GM04504 (cell line): ENCODE measurements around the gene PAN2.
"Not testable (repeated sequence)": the region's sequence is repeated elsewhere in the genome, so short reads cannot be mapped to it uniquely, and the experiment has no call there.

Experiments
- DNase-seq: peaks from one replicate; pipeline ENCODE4 v3.0.0-alpha.2; 2012; ENCODE audit warnings: low read depth

PAN2 gene, protein sequence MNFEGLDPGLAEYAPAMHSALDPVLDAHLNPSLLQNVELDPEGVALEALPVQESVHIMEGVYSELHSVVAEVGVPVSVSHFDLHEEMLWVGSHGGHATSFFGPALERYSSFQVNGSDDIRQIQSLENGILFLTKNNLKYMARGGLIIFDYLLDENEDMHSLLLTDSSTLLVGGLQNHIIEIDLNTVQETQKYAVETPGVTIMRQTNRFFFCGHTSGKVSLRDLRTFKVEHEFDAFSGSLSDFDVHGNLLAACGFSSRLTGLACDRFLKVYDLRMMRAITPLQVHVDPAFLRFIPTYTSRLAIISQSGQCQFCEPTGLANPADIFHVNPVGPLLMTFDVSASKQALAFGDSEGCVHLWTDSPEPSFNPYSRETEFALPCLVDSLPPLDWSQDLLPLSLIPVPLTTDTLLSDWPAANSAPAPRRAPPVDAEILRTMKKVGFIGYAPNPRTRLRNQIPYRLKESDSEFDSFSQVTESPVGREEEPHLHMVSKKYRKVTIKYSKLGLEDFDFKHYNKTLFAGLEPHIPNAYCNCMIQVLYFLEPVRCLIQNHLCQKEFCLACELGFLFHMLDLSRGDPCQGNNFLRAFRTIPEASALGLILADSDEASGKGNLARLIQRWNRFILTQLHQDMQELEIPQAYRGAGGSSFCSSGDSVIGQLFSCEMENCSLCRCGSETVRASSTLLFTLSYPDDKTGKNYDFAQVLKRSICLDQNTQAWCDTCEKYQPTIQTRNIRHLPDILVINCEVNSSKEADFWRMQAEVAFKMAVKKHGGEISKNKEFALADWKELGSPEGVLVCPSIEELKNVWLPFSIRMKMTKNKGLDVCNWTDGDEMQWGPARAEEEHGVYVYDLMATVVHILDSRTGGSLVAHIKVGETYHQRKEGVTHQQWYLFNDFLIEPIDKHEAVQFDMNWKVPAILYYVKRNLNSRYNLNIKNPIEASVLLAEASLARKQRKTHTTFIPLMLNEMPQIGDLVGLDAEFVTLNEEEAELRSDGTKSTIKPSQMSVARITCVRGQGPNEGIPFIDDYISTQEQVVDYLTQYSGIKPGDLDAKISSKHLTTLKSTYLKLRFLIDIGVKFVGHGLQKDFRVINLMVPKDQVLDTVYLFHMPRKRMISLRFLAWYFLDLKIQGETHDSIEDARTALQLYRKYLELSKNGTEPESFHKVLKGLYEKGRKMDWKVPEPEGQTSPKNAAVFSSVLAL

DNA sequence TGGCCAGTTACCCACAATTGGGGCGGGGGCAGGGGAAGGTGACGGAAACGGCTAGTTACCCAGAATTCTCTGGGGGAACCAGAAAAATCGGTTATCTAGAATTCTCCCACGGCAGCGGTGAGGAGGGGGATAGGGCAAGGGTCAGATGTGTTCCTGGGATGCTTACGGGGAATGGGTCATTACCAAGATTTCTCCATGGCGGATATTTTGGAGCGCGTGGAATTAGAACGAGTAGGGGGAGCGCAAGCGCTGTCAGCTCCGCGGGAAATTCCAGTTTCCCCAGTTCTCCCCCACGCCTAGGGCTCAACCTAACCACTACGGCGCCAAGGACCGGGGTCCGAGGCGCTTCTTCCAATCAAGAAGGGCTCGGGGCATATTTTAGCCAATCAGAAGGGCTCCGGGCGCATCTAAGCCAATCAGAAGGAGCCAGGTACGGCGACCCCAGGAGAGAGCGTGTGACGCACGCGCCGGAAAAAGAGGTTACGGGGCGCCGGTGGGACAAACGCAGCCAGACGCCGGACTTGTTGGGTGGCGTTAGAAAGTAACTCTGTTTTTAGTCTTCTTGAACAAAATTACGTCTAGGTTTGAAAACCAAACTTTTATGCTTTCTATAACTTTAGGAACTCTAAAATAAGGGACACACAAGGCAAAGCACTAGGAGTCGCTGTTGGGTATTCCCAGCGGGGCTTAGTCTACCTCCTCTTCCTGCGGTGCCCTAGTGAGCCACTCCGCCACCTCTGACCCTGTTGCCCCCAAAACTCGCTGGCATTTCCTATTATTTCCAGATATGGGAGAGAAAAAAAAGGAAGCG is at the start of gene PAN2:
Gene PAN2, minus strand, starts transcription at position 322 of the 811 bp plus-strand sequence. CDS start 906 bp downstream, outside the sequence.
- peak; percentile 93 for DNase-seq

DNA sequence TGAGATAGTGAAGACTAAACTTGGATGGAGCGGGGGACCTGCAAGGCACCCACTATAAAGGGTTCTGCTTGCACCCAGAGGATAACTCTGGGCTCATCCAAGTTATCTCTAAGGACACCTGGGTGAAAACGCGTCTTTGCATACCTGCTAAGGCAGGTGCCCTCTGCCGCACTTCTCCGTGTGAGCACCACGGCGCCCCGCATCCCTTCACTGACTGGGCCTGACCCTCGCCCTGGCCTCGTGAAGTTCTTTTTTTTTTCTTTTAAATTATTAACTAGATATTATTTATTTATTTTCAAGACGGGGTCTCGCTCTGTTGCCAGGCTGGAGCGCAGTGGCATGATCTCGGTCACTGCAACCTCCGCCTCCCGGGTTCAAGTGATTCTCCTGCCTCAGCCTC is 48.8 kb upstream of the PAN2 start:
- DNase-seq: no peak

DNA sequence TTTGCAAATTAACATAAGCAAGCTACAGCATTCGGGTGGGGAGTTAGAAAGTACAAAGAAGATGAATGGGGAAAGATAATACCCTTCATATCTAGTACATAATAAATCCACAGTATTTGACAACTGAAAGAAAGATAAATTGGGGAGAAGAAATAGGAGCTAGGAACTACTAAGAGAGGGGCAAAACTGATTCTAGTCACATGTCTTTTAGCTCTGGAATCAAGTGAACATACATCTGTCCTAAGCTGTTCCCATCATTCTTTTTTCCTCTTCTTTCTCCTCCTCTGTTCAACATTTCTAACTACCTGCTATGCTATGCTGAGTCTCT is 44.2 kb upstream of the PAN2 start:
- DNase-seq: no peak

DNA sequence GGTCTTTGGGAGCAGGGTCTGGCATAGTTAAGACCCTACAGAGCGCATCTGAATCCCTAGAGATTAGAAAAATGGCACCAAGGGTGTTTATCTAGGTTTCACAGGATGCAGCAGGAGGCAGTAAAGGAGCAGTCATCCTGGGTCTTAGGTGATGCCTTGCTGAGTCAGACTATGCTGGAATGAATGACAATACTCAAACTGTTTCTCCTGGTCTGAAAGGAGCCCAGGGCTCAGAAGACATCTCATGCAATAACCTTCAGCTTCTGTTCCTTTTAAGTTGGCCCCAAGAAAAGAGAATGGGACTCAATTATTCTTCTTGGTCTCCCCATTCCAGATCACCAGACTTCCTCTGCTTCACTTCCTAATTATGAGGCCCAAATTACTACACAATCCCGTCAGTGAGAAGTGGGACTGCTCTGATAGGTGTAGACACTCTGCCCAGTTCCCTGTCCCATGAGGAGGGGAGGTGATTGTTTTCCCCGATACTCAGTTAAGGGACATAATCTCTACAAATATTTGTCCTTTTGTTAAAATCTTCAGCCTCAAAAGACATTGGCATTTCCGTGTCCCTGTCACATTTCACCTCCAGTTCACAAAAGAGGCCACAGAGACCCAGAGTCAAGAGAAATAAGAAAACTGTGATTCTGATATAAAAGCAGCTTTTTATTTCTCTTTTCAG is 43.6 kb upstream of the PAN2 start:
- no peak for DNase-seq

DNA sequence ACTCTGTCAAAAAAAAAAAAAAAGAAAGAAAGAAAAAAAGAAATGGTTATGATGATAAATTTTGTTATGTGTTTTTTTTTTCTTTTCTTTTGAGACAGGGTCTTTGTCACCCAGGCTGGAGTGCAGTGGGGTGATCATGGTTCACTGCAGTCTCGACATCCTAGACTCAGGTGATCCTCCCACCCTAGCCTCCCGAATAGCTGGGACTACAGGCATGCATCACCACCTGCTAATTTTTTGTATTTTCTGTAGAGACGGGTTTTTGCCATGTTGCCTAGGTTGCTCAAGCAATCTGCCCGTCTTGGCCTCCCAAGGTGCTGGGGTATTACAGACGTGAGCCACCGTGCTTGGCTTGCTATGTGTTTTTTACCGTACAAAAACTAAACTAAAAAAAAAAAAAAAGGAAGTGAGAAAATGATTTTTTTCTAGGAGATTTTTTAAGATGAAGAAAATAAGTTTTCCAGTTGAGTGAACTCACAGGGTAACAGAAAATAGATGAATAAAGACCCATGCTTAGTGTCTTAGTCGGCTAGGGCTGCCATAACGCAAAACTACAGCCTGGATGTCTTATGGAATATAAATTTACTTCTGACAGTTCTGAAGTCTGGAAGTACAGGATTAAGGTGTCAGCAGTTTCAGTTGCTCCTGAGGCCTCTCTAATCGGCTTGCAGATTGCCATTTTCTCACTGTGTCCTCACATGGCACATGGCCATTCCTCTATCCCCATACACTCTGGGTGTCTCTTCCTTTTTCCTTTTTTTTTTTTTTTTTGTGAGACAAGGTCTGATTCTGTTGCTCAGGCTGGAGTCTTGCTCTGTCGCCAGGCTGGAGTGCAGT is 42.0 kb upstream of the PAN2 start:
- no peak for DNase-seq

DNA sequence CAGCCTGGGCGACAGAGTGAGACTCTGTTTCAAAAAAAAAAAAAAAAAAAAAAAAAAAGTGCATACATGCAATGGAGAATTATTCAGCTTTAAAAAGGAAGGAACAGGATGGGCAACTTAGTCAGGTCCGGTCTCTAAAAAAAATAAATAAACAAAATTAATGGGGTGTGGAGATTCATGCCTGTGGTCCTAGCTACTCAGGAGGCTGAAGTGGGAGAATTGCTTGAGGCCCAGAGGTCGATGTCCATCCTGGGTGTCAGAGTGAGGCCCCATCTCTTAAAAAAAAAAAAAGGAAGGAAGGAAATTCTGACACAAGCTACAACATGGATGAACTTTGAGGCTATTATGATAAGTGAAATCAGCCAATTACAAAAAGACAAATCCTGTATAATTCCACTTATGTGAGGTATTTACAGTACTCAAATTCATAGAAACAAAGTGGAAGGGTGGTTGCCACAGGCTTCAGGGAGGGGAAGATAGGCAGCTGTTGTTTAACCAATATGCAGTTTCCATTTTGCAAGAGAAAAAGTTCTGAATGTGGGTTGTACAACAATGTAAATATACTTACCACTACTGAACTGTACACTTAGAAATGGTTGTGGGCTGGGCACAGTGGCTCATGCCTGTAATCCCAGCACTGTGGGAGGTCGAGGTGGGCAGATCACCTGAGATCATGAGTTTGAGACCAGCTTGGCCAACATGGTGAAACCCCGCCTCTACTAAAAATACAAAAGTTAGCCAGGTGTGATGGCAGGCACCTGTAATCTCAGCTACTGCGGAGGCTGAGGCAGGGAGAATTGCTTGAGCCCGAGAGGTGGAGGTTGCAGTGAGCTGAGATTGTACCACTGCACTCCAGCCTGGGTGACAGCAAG is 41.2 kb upstream of the PAN2 start:
- DNase-seq: no peak

DNA sequence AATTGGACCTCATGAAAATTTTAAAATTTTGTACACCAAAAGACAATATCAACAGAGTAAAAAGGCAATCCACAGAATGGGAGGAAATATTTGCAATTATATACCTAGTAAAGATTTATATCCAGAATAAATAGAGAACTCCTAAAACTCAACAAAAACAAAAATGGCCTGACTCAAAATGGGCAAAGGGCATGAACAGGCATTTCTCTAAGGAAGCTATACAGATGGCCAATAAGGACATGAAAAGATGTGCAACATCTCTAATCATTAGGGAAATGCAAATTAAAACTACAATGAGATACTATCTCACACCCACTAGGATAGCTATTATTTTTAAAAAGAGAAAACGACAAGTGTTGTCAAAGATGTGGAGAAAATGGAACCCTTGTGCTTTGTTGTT is 39.7 kb upstream of the PAN2 start:
- DNase-seq: no peak

DNA sequence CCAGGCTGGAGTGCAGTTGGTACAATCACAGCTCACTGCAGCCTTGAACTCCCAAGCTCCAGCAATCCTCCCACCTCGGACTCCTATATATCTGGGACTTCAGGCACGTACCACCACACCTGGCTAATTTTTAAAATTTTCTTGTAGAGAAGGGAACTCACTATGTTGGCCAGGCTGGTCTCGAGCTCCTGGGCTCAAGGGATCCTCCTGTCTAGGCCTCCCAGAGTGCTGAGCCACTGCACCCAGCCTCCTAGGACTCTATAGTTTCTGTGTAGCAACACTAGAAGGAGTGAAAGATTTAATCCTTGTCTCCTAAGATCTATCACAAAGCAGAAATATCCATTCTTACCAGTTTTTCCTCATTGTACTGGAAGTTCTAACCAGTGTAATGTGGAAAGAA is 33.1 kb upstream of the PAN2 start:
- no peak for DNase-seq

DNA sequence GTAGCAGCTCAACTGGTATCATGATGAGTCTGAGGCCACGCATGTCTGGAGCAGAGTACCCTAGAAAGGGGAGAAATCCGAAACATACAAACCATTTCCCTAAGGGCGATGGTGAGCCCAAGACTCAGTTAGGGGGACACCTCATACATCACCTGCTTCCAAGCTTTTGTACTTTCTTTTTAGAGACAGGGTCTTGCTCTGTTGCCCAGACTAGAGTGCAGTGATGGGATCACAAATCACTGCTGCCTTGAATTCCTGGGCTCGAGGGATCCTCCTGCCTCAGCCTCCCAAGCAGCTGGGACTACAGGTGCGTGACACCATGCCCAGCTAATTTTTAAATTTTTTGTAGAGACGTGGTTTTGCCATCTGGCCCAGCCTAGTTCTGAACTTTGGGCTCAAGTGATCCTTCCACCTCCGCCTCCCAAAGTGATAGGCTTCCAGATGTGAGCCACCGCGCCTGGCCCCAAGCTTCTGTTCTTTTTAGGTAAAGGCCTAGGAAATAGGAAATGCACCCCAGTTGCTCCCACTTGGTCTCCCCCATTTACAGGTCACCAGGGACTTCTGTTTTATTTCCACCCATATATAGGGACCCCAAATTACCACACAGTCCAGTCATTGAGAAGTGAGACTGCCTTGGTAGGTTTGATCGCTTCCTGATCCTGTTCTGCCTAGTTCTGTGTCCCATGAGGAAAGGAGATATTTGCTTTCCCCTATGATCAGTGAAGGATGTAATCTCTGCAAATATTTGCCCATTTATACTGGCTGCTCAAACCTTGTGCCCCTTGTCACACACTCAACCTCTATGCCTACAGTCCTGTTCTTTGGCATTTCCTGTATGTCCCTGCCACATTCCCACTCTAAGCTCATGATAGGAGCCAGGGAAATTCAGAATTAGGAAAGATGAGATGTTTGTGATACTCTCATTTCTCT is 28.6 kb upstream of the PAN2 start, which contains the start of gene APOF:
Gene APOF, minus strand, starts transcription at position 728 of the 930 bp plus-strand sequence. Its CDS starts 112 bp downstream, at position 616.
- no peak for DNase-seq

DNA sequence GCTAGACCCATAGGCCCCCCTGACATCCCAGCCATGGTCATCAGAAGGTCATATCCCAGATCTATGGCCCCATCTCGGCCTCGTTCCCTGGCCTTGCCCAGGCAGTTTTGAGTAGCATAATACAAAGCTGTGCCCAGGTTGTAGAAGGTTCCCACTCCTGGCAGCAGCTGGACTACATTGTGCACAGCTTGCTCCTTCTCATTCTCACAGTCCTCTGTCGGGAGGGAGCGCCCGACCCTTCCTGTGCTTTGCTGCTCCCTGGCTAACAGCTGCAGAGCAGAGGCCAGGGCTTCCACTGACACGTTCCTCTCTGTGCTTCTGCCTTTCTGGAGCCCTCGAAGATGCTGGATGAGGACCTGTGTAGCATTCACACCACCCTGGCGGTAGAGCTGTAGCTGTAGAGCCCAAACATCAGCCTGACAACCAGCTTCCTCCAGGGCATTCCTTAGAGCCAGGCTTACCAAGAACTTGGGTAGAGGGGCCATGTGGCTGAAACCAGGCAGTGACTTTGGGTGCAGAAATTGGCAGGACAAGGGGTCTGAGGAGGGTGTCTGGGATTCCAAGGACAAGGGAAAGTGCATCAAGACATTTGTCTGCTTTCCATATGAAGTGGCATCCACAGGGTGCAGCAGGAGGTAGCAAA is 27.8 kb upstream of the PAN2 start:
- no peak for DNase-seq

DNA sequence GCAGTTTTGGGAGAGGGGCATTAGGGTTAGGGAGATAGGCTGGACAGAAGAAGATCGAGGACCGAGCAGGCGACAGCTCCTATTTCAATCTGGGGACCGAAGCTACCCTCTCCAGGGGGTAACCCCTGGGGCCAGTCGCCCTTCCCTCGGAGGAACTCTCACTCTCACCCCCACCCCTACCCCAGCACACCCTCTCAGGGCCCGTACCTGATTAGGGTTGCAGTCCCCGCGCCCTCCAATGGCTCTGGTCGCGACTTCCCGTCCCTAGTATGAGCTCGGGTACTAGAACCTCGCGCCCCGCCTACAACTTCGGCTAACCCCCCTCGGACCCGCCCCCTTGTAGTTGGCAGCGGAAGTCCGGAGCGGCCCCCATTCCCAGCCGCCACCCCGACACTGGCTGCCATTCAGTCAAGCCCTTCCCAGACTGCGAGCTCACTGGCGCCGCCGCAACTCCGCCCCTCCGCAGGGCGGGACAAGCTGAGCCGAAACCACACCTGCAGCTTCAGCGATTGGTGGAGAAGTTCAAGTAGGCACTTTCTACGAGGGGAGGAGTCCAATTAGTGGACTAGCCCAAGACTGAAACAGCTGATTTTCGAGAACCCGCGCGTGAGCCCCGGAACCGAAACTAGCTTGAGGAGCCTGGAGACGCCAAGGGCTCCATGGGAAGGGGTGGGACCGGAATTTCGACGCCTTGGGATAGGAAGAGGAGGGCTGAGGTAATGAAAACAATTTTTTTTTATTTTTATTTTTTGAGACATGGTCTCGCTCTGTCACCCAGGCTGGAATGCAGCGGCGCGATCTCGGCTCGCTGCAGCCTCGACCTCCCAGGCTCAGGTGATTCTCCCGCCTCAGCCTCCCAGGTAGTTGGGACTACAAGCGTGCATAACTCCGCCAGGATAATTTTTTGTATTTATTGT is 26.3 kb upstream of the PAN2 start, which contains the start of gene STAT2:
Gene STAT2, minus strand, starts transcription at position 257 of the 917 bp plus-strand sequence. CDS start 3,536 bp downstream, outside the sequence.
- peak; percentile 100 for DNase-seq

DNA sequence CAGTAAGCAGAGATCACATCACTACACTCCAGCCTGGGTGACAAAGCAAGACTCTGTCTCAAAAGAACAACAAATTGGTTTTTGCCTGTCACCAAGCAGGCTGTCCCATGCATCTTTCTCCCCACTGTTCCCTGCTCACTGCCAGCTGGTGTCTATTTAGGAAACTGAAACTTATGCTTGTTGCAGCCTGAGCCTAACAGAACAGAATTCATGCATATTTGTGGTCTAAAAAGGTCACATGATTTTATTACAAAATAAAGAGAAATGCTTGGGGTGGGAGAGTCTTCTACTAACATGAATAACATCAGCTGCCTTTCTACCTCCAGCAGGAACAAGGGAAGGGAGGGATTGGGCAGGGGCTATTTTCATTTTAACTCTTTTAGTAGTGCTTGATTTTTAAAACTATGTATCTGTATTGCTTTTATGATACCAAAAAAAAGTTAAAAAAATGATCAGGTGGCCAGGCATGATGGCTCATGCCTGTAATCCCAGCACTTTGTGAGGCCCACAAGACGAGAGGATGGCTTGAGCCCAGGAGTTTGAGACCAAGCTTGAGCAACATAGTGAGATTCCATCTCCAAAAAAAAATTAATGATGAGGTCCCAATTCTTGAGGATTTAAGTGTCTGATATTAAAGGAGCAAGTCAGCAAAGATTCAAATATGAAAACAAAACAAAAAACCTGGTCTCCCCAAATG is 25.2 kb upstream of the PAN2 start:
- DNase-seq: peak; percentile 77

DNA sequence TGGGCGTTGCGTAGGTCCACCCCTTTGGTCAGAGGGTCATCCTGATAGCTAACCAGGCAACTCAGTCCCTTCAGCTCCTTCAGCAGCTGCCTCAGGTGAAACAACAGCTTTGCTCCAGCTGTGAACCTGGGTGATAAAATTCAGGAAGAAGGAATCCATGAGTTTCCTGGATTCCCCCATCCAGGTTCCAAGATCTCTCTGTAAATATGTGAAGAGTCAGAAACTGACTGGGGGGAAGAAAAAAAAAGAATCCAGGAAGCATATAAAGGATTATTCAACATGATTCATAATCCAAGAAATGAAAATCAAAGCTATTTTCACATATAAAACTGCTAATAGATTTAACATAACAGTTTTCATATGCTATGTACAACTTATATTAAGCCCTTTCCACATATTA is 17.5 kb upstream of the PAN2 start:
- DNase-seq: no peak

DNA sequence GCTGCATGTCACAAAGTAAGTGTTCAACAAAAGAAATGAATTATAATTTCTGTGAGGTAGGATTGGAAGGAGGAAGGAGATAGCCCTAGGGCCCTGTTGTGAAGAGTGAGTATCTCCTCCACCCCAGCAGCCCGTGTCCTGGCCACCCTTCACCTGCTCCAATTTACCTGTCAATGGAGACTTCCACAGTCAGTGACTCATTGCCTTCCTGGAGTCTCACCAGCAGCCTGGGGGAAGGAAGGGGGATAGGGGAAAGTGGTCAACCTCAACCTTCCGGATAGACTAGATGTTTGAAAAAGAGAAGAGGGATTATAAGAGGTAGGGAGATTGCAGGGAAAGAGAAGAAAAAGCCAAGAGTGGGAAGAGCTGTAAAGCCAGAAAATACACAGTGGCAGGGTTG is 16.9 kb upstream of the PAN2 start:
- DNase-seq: no peak

DNA sequence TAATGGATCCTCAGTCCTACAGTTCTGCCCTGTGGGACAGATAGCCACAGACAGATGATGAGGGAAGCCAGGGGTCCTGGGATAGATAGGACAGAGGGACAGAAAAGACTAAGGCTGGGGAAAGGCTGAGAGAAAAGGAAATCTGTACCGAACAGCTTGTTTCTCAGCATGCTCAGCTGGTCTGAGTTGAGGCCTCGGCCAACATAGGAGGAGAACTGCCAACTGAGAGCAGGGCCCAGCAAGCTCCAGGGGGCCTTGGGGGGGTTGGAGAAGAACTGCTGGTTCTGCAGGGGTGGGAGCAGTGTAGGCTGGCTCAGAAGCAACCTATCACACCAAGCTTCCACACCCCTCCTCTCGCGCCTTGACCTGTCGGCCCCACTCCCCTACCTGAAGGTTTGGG is 15.0 kb upstream of the PAN2 start:
- no peak for DNase-seq

DNA sequence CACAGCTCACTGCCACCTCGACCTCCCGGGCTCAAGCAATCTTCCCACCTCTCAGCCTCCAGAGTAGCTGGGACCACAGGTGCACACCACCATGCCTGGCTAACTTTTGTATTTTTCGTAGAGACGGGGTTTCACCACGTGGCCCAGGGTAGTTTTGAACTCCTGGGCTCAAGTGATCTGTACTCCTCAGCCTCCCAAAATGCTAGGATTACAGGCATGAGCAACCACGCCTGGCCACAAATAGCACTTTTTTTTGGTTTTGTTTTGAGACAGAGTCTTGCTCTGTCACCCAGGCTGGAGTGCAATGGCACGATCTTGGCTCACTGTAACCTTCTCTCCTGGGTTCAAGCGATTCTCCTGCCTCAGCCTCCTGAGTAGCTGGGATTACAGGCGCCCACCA is 13.5 kb upstream of the PAN2 start:
- not testable (repeated sequence) for DNase-seq
